Measurements from ENCODE around the gene PDK4. TPM values are rescaled to one million over a fixed set of nuclear protein-coding genes. Genes with fewer than 3 reads are reported as not detected.

The PDK4 gene
- total and polyA plus RNA-seq, 2 of the 13 experiments (the other 11 are each of a cell fraction or from before 2014, with no cell fraction given), result 0.04 TPM; not detected in 1

DNA sequence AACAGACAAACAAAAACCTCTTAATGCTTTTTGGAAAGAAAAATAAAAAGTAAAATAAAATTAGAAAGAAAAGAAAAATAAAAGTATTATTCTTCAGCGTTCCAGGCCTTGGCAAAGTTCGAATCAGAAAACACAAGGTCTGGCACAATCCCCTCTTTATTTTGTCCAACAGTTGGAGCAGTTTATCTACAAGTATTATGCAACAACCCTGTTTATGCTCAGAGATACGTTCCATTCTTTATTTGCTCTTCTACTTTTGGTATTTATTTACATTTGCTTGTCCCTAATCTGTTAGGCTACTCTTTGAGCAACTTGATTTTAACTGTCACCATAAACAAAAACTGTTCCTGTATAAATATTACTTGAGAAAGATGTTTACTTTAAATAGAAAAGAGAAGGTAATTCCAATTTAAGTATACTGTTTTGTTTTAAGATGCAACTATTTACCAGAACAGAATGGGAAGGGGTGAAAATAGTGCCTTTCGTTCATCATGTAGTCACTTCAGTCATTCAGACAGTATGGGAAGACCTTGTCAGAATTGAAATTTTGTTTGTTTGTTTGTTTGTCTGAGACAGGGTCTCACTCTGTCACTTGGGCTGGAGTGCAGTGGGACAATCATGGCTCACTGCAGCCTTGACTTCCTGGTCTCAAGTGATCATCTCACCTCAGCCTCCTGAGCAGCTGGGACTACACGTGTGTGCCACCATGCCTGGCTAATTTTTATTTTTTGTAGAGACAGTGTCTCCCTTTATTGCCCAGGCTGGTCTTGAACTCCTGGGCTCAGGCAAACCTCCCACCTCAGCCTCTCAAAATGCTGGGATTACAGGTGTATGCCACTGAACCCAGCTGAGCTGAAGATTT is 5.7 kb downstream of the PDK4 start (continued):
- no peak for TF ChIP-seq NRL (CRISPR knock-in tag; IDR thresholded peaks at IDR 0.05; ENCODE audit: borderline replicate concordance)
- TF ChIP-seq ZNF564 (CRISPR knock-in tag; IDR thresholded peaks at IDR 0.05), result no peak
- TF ChIP-seq ZNF652 (CRISPR knock-in tag; IDR thresholded peaks at IDR 0.05; ENCODE audit: borderline replicate concordance, low read depth), result peak; percentile 54; the same call in 1 of the 2 replicates
- TF ChIP-seq ZNF567 (CRISPR knock-in tag; IDR thresholded peaks at IDR 0.05; ENCODE audit: borderline replicate concordance), result no peak
- TF ChIP-seq, protein P1, sequence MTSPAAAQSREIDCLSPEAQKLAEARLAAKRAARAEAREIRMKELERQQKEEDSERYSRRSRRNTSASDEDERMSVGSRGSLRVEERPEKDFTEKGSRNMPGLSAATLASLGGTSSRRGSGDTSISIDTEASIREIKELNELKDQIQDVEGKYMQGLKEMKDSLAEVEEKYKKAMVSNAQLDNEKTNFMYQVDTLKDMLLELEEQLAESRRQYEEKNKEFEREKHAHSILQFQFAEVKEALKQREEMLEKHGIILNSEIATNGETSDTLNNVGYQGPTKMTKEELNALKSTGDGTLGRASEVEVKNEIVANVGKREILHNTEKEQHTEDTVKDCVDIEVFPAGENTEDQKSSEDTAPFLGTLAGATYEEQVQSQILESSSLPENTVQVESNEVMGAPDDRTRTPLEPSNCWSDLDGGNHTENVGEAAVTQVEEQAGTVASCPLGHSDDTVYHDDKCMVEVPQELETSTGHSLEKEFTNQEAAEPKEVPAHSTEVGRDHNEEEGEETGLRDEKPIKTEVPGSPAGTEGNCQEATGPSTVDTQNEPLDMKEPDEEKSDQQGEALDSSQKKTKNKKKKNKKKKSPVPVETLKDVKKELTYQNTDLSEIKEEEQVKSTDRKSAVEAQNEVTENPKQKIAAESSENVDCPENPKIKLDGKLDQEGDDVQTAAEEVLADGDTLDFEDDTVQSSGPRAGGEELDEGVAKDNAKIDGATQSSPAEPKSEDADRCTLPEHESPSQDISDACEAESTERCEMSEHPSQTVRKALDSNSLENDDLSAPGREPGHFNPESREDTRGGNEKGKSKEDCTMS (CRISPR knock-in tag; conservative IDR thresholded peaks at IDR 0.05), result no peak
- no peak for TF ChIP-seq HNRNPH1 (optimal IDR thresholded peaks at IDR 0.05; ENCODE audit: low read depth, low read length)
- no peak for TF ChIP-seq ZNF552 (CRISPR knock-in tag; IDR thresholded peaks at IDR 0.05; ENCODE audit: borderline replicate concordance)
- TF ChIP-seq ZC3H13 (CRISPR knock-in tag; IDR thresholded peaks at IDR 0.05), result no peak
- TF ChIP-seq ADNP (CRISPR knock-in tag; IDR thresholded peaks at IDR 0.05), result no peak
- no peak for TF ChIP-seq ZNF891 (CRISPR knock-in tag; IDR thresholded peaks at IDR 0.05)
- TF ChIP-seq, protein P2, sequence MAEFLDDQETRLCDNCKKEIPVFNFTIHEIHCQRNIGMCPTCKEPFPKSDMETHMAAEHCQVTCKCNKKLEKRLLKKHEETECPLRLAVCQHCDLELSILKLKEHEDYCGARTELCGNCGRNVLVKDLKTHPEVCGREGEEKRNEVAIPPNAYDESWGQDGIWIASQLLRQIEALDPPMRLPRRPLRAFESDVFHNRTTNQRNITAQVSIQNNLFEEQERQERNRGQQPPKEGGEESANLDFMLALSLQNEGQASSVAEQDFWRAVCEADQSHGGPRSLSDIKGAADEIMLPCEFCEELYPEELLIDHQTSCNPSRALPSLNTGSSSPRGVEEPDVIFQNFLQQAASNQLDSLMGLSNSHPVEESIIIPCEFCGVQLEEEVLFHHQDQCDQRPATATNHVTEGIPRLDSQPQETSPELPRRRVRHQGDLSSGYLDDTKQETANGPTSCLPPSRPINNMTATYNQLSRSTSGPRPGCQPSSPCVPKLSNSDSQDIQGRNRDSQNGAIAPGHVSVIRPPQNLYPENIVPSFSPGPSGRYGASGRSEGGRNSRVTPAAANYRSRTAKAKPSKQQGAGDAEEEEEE (CRISPR knock-in tag; IDR thresholded peaks at IDR 0.05; ENCODE audit: borderline replicate concordance), result no peak
- TF ChIP-seq SRSF9 (IDR thresholded peaks at IDR 0.05; ENCODE audit: borderline replicate concordance, insufficient read depth, low read depth, low read length, poor library complexity, severe bottlenecking), result no peak
- no peak for TF ChIP-seq PHB2 (IDR thresholded peaks at IDR 0.05; ENCODE audit: partially characterized antibody)
- no peak for TF ChIP-seq DR1 (CRISPR knock-in tag; IDR thresholded peaks at IDR 0.05)
- TF ChIP-seq ZFP36L2 (CRISPR knock-in tag; IDR thresholded peaks at IDR 0.05), result no peak
- TF ChIP-seq EED (CRISPR knock-in tag; IDR thresholded peaks at IDR 0.05), result no peak
- peak; percentile 76; the same call in 1 of the 2 replicates for TF ChIP-seq SIX1 (CRISPR knock-in tag; IDR thresholded peaks at IDR 0.05; ENCODE audit: borderline replicate concordance)
- TF ChIP-seq ZNF224 (CRISPR knock-in tag; IDR thresholded peaks at IDR 0.05), result no peak
- no peak for TF ChIP-seq HCFC1 (IDR thresholded peaks at IDR 0.05; ENCODE audit: low read depth, low read length)
- no peak for TF ChIP-seq ZIK1 (CRISPR knock-in tag; IDR thresholded peaks at IDR 0.05; ENCODE audit: borderline replicate concordance, low read depth)
- TF ChIP-seq, protein P3, sequence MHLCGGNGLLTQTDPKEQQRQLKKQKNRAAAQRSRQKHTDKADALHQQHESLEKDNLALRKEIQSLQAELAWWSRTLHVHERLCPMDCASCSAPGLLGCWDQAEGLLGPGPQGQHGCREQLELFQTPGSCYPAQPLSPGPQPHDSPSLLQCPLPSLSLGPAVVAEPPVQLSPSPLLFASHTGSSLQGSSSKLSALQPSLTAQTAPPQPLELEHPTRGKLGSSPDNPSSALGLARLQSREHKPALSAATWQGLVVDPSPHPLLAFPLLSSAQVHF (CRISPR knock-in tag; IDR thresholded peaks at IDR 0.05), result no peak
- 0 out of 2 replicates have a peak, but pooled peaks have one; percentile 13 for TF ChIP-seq GABPB1 (CRISPR knock-in tag; IDR thresholded peaks at IDR 0.05)
- TF ChIP-seq ZNF761 (CRISPR knock-in tag; conservative IDR thresholded peaks at IDR 0.05), result no peak
- peak; percentile 94 for TF ChIP-seq CEBPG (CRISPR knock-in tag; IDR thresholded peaks at IDR 0.05)
- no peak for TF ChIP-seq ZNF558 (CRISPR knock-in tag; IDR thresholded peaks at IDR 0.05; ENCODE audit: borderline replicate concordance)
